Measurements from ENCODE around the gene TMEM40.
A peak's percentile ranks its signal among the peaks of the same experiment; 100 is the strongest.
"Not testable (repeated sequence)": the region's sequence is repeated elsewhere in the genome, so short reads cannot be mapped to it uniquely, and the experiment has no call there.

The TMEM40 gene

DNA sequence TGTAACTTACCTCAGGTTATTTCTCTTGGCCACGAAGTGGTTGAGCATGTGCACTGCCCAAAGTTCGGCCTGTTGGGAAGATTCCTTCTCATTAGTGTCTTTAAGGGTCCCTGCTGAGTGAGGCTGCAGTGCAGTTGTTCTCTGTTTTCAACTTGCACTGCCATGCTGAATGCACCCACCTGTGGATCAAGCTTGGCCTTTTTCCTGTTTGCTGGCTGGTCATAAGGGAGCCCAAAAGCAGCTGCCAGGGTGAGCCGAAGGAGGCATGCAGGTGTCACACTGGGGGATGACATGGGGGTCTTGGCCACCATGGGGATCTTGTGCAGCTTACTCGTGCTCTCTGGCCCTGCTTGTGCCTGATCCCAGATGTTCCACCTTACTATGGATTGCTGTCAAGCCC is 49.0 kb downstream of the TMEM40 start:
- no peak for DNase-seq

DNA sequence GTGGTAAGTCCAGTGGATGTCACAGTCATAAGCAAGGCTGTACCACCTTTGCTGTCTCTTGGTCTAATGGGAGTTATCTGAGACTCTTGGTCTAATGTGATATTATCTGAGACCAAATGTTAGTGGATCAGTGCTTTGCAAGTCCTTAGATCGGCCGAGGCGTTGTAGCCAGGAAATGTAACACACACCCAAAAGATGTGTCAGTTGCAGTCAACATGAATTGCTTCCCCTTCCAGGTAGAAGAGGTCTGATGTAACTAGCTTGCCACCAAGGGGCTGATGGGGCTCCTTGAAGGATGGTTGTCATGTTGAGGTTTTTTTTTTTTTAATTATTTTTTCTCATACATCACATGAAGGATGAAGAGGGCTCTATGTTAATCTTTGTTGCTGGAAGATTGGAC is 49.7 kb downstream of the TMEM40 start:
- DNase-seq: no peak

DNA sequence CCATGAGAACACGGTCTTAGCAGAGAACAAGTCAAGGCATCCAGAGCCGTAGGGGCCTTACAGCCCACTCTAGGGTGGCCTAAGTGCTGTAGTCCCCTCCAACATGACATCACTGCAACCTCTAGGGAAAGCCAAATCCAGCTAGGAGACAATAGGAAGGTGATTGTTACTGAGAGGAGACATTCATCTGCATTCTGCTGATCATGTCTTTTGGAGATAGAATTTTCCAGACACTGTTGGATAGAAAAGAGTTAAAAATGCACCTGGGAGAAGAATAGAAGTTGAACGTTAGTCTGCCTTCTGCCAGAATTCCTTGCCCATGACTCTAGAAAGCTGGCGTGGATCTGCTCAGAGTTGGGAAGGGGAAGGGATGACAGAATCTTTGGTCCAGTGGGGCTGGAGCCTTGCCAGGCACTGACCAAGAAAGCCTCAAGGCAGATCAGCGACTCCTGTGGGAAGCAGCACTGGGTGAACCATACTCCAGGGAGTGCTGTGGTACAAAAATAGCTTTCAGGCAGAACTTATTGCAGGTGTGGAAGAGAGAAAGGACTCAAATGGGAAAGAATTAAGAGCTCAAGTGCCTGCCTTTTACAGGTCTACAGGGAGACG is 50.4 kb downstream of the TMEM40 start:
- DNase-seq: no peak

DNA sequence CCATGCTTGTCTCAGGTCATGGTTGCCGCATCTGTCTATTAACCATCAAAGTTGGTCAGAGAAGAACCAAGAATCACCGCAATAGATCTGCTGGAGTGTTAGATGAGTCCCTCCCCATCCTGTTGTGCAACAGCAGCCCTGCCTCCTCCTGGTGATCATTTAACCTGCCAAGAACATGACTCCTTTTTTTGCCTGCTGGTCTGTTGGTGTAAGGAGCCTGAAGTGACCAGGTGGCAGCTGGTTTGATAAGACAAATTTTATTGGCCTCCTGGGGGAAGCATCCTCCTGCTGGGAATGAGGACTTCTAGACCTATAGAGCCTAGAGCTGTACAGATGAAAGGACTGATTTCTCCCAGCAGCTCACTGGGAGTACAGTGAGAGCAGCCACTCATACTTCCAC is 51.6 kb downstream of the TMEM40 start:
- no peak for DNase-seq

DNA sequence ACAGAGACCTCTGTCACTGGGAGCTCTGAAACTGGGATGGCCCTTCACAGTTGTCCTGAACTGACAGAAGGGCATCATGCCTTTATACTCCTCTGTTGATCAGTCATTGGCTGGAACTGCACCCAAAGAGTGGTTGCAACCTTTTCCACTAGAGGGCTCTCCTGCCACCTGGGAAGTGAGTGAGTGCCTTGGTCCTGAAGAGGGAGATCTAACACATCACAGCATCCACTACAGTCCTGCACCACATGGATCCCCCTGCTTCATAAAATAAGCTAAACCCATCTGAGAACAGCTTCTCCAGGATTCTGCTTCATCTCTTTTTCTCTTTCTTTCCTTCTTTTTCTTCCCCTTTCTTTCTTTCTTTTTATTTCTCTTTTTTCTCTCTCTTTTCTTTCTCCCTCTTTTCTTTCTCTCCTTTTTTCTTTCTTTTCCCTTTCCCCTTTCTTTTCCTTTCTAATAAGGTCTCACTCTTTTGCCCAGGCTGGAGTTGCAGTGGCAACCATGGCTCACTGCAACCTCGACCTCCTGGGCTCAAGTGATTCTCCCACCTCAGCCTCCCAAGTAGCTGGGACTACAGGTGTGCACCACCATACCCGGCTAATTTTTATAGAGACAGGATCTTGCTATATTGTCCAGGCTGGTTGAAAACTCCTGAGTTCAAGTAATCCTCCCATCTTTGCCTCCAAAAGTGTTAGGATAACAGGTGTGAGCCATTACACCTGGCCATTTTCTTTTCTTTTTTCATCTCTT is 52.4 kb downstream of the TMEM40 start:
- peak; percentile 33 for DNase-seq

DNA sequence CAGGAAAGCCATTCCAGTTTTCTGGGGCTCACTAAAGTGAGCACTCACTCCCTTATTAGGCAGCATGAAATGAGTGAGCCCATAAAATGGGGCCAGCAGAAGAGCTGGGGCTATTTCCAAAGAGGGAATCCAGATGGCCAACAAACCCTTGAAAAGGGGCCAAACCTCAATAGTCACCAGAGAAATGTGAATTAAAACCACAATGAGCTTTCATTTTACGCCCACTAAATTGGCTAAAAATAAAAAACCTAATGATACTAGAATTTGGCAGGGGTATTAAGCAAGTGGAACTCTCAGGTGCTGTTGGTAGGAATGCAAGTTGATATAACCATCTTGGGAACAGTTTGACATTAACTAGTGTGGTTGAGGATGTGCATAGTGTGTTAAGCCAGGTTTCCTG is 53.1 kb downstream of the TMEM40 start:
- no peak for DNase-seq

DNA sequence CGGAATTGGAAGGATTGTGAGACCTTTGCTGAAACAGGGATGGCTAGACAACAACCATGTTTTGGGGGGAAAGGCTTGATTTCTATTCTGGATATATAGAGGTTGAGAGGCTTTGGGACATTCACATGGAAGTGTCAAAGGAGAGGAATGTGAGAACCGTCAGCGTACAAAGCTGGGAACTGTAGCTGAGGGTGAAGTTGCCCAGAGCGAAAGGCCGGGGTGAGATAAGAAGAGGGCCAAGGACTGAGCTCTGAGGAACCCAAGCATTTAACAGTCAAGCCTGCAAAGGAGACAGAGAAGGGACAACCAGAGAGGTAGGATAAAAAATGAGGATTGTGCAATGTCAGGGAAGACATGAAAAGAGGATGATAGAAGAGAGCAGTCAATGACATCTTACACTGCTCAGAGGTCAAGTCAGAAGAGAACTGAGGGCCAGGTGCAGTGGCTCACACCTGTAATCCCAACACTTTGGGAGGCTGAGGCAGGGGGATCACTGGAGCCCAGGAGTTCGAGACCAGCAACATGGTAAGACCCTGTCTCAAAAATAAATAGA is 53.6 kb downstream of the TMEM40 start:
- DNase-seq: no peak

DNA sequence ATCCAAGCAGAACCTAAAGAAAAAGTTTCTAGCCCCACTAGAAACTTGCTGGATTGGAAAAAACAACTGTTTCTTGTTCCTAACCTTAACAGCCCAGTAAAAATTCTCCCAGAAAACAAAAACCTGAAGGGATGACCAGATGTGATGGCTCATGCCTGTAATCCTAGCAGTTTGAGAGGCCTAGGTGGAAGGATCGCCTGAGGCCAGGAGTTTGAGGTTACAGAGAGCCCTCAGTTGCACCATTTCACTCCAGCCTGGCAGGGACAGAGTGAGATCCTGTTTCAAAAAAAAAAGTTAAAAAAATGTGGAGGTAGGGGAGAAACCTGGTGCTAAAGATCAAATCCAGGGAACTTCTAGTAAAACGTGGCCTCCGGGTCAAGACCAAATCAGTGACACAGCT is 56.6 kb downstream of the TMEM40 start:
- DNase-seq: no peak

DNA sequence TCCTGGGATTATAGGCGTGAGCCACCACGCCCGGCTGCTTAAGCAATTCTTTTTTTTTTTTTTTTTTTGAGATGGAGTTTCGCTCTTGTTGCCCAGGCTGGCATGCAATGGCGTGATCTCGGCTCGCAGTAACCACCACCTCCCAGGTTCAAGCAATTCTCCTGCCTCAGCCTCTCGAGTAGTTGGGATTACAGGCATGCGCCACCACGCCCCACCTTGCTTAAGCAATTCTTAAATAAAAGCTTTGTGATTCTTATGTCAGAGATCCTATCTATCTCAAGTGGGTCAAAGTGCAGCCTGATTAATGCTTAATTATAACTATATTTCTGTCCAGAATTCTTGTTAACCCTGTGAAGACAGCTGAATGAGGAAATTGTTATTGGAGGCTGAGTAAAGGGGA is 57.5 kb downstream of the TMEM40 start:
- DNase-seq: not testable (repeated sequence)

DNA sequence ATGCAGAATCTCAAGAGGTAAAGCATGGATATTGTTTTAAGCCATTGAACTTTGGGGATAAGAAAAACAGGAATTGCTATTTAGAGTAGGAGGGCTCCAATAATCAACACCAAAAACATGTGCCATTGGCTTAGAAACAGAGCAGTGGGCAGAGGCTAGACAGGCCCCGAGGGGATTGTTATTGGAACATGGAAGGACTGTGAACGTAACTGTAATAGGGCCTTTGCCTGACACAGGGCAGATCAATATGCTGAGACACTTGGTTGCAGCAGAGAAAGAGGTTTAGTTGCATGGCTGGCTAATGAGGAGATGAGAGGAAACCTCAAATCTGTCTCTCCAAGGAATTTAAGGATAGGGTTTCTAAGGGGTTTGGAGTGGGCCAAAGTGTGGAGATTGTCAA is 58.3 kb downstream of the TMEM40 start:
- no peak for DNase-seq

DNA sequence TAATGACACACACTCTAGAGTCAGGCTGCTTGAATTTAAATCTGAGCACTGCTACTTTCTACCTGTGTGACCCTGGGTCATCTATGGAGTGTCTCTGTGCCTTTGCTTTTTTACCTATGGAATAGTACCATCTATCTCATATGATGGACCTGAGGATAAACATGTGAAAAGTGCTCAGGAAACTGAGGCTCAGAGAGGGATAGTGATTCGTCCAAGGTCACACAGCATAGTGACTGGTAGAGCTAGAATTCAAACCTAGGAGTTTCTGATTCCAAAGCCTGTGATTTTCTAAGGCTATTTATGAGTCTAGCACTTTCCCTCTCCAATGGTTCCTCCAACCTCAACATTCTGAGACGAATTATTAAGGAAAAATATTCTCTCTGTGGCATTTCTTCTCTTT is 63.1 kb downstream of the TMEM40 start:
- DNase-seq: no peak

DNA sequence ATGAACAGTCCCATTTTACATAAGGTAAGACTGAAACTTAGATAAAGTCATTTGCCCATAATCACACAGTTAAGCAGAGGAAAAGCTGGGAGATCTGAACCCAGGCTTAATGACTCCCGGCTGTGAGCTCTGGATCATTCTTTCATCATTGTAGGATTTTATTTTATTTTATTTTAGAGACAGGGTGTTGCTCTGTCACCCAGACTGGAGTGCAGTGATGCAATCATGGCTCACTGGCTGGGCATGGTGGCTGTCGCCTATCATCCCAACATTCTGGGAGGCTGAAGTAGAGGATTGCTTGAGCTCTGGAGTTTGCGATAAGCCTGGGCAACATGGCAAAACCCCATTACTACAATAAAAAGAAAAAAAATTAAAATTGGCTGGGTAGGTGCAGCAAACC is 63.9 kb downstream of the TMEM40 start:
- no peak for DNase-seq

DNA sequence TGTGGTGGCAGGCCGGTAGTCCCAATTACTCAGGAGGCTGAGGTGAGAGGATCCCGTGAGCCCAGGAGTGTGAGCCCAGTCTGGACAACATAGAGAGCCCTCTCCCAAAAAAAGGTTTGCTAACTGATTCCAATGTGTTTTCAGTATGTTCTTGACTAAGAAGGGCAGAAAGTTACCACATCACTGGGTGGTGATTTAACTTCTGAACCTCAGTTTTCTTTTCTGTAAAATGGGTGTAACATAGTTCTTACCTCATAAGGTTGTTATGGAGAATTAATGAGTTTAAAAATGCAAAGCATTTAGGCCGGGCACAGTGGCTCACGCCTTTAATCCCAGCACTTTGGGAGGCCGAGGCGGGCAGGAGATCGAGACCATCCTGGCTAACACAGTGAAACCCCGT is 66.6 kb downstream of the TMEM40 start:
- no peak for DNase-seq

DNA sequence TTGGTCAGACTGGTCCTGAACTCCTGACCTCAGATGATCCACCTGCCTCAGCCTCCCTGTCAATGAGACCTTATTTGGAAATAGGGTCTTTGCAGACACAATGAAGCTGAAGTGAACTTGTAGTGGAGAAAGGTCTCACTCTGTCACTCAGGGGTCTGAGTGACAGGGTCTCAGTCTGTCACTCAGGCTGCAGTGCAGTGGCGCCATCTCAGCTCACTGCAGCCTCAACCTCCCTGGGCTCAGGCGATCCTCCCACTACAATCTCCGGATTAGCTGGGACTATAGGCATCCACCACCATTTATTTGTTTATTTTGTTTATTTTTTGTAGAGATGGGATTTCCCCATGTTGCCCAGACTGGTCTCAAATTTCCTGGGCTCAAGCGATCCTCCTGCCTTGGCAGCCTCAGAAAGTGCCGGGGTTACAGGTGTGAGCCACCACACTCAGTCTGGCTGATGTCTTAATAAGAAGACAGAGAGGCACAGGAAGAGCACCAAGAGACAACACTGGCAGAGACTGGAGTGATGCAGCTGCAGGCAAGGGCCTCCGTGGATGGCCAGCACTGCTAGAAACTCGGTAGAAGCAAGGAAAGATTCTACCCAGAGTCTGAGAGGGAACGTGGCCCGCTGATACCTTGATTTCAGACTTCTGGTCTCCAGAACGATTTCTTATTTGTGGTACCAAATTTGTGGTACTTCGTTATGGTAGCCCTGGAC is 68.9 kb downstream of the TMEM40 start:
- no peak for DNase-seq

DNA sequence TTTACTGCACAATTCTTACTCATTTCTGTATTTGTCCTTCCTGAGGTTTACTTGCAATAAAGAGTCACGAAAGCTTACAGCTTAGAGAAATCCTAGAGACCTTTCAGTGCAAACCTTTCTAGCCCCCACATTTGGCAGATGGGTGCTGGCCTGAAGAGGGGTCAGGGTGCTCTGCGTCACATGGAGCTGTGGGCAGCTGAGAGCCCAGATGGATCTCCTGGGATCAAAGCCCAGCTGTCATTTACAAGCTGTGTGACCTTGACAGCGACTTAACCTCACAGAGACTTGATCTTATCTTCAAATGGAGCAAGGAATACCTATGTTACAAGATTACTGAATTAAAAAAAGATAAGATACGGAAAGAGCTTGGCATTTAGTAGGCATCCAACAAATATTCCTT is 71.1 kb downstream of the TMEM40 start:
- no peak for DNase-seq

DNA sequence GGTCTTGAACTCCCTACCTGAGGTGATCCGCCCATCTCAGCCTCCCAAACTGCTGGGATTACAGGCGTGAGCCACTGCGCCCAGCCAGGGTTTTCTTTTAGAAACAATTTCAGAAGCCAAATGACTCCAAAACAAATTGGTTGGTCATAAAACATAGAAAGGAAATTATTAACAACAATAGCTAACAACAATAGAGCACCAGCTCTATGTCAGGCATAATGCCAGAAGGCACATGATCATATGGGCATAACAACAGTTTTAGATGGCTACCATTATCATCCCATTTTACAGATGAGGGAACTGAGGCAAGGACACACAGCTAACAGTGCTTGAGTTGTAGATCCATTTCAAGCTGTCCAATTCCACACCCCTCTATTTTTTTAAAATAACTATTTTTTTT is 73.0 kb downstream of the TMEM40 start:
- no peak for DNase-seq
